Heart left ventricle (tissue), 13 donors: ENCODE measurements around the gene SUDS3.

Experiments
- CTCF ChIP-seq, 12 donors: fragments of 200-600 bp; sonication (generic) in 4 of 12; IDR thresholded peaks; one replicate each; pipeline versions ENCODE4 v1.5.0 to v1.8.0; 2018 to 2022; ENCODE audit warnings: antibody characterized with exemption in 12 of 12, mild to moderate bottlenecking in 5 of 12
- POLR2A ChIP-seq, 2 donors: fragments of 450-650 bp; IDR thresholded peaks; one replicate each; pipeline ENCODE4 v1.6.1; 2017; ENCODE audit warnings: antibody characterized with exemption in 2 of 2, mild to moderate bottlenecking in 2 of 2, moderate library complexity in 2 of 2
- donor health status: ischemic (EF 13 %, LVEDD 7.1; RV severe dilation, severe dysfunction).
- donor health status: DM: no; HTN: yes; CAD: no.
- donor health status: DM: no; HTN: no; CAD: no.
- donor health status: ischemic (EF 25% LVEDD 6.9; RV normal size, moderate dysfunction).
- donor health status: ischemic (EF 25% LVEDD 5.7; RV mildly dilated, moderate dysfunction).
- donor health status: ischemic (EF 35%, LVEDD 5.7; RV mildly dilated, moderate dysfunction).
- donor health status: nonischemic (EF 11% LVEDD 7.7; RV severe dilation, severe dysfunction).
- donor health status: DM: yes; HTN: yes; CAD: no.
- donor health status: PGD.
- donor health status: ischemic (EF 29% LVEDD 5.4; RV normal size, mild dysfunction).
- donor health status: nonischemic (EF 23%, LVEDD 6.1; RV moderate dilation, normal function).

DNA sequence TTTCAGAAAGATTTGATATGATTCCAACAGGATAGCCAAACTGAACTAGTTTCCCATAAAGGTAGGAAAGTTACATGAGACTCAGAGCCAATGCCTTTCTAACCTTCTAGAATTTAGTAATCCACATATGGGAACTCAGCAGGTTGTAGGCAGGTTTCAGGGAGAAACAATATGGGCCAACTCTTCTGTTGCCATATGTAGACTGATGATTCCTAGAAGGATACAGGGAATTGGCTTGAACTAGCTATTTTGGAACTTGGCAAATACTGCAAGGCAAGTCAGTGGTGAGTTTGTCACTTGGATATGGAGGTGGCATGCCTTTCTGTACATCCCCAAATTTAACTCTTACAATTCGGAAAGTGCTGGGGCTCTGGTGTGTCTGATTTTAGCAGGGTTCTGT lies 15.5 kb downstream of the SUDS3 start:
- TF ChIP-seq POLR2A (IDR thresholded peaks at IDR 0.05) (no peak), CTCF (IDR thresholded peaks at IDR 0.05) (no peak)
